GM12878 (cell line): ENCODE measurements around the gene NOL12. TPM values are rescaled to one million over a fixed set of nuclear protein-coding genes. Genes with fewer than 3 reads are reported as not detected.

Source experiments
- ATAC-seq: fragments of 200-7000 bp; cut with Tn5 transposase; 3 replicates; pipeline ENCODE4 v1.9.1; 2020; ENCODE audit warnings: mild to moderate bottlenecking, moderate library complexity
- BruUV-seq: library from RNA; stranded (reverse); fragments of 400-500 nt; replicated peaks from 2 replicates; lab custom pipeline; 2021; lab: Mats Ljungman, UMichigan
- CTCF ChIA-PET: fragments of 300-600 bp; sonication (Branson Sonifier 250); formaldehyde crosslinking; extraction: SDS; loops from one replicate; lab custom pipeline; 2021; ENCODE audit warnings: inconsistent platforms; lab: Yijun Ruan, JAX
- POLR2A ChIA-PET: fragments of 350-600 bp; formaldehyde crosslinking; extraction: SDS; loops from one replicate; lab custom pipeline; 2021; ENCODE audit warnings: inconsistent platforms; lab: Charles Lee
- RAD21 ChIA-PET: fragments of 300-600 bp; sonication (Branson Sonifier 250); formaldehyde crosslinking; loops from one replicate; lab custom pipeline; 2023; ENCODE audit warnings: antibody characterized with exemption; ENCODE audit not compliant: unreplicated experiment; lab: Charles Lee
- SMC1A ChIA-PET: fragments of 300-600 bp; sonication (Branson Sonifier 250); formaldehyde crosslinking; loops from one replicate; lab custom pipeline; 2023; ENCODE audit not compliant: unreplicated experiment, uncharacterized antibody; lab: Charles Lee
- DNase-seq: peaks from one replicate; pipeline ENCODE4 v3.0.0-alpha.2; 2011; ENCODE audit warnings: low read depth, low spot score
- FAIRE-seq: peaks from 3 replicates; lab custom pipeline; 2011; peaks lifted over from hg19 to GRCh38; lab: Jason Lieb, UNC
- H2AFZ ChIP-seq: 2 replicates; pipeline ENCODE4 v1.6.0; 2011; ENCODE audit warnings: low read depth, low read length, control low read depth; ENCODE audit not compliant: control insufficient read depth
- H3K27ac ChIP-seq: 2 replicates; pipeline ENCODE4 v1.5.1; 2011; ENCODE audit warnings: control low read depth; ENCODE audit not compliant: control insufficient read depth, insufficient read depth
- H3K27me3 ChIP-seq, 2 experiments: replicated peaks in 1 of 2; 2 replicates each; pipeline versions ENCODE4 v1.6.0 to v1.6.1; 2011; ENCODE audit warnings: low read length in 1 of 2; ENCODE audit not compliant: control insufficient read depth in 2 of 2, insufficient read depth in 2 of 2
- H3K36me3 ChIP-seq, 2 experiments: 2 replicates each; pipeline ENCODE4 v1.5.1; 2011; ENCODE audit warnings: low read length in 1 of 2; ENCODE audit not compliant: control insufficient read depth in 2 of 2, insufficient read depth in 2 of 2
- H3K4me1 ChIP-seq: 2 replicates; pipeline ENCODE4 v1.6.1; 2011; ENCODE audit warnings: mild to moderate bottlenecking, low read length, moderate library complexity, mixed read lengths; ENCODE audit not compliant: control insufficient read depth, insufficient read depth
- H3K4me2 ChIP-seq: 2 replicates; pipeline ENCODE4 v1.6.0; 2011; ENCODE audit warnings: control low read depth; ENCODE audit not compliant: control insufficient read depth, insufficient read depth
- H3K4me3 ChIP-seq: fragments of 200-600 bp; sonication (generic); 2 replicates; pipeline ENCODE4 v1.5.1; 2016
- H3K79me2 ChIP-seq: 2 replicates; pipeline ENCODE4 v1.6.0; 2011; ENCODE audit warnings: low read length; ENCODE audit not compliant: control insufficient read depth, insufficient read depth
- H3K9ac ChIP-seq: 2 replicates; pipeline ENCODE4 v1.8.0; 2011; ENCODE audit warnings: low read length, control low read depth, mixed read lengths; ENCODE audit not compliant: control insufficient read depth, insufficient read depth
- H3K9me3 ChIP-seq: replicated peaks from 3 replicates; pipeline ENCODE4 v1.5.1; 2011; ENCODE audit warnings: mild to moderate bottlenecking, low read length; ENCODE audit not compliant: control insufficient read depth, insufficient read depth
- H4K20me1 ChIP-seq: 2 replicates; pipeline ENCODE4 v1.6.0; 2011; ENCODE audit not compliant: control insufficient read depth, insufficient read depth
- CHD4 ChIP-seq: fragments of 200-600 bp; sonication (generic); IDR thresholded peaks from 2 replicates; pipeline ENCODE4 v1.6.1; 2016; ENCODE audit warnings: mild to moderate bottlenecking
- EP300 ChIP-seq, 2 experiments: fragments of 150-350 bp in 1 of 2; IDR thresholded peaks; 2 replicates each; pipeline ENCODE4 v1.6.1; 2011 to 2012; ENCODE audit warnings: low read depth in 2 of 2, low read length in 2 of 2, borderline replicate concordance in 1 of 2, improper control_type of control experiment in 1 of 2, inconsistent platforms in 1 of 2; ENCODE audit not compliant: control insufficient read depth in 1 of 2
- PAX5 ChIP-seq: IDR thresholded peaks from 2 replicates; pipeline ENCODE4 v1.6.1; 2011; ENCODE audit warnings: low read depth, low read length, borderline replicate concordance
- PKNOX1 ChIP-seq: fragments of 450-650 bp; IDR thresholded peaks from 2 replicates; pipeline ENCODE4 v1.6.1; 2016; ENCODE audit warnings: mild to moderate bottlenecking
- RBBP5 ChIP-seq: fragments of 200-600 bp; sonication (generic); conservative IDR thresholded peaks from 2 replicates; pipeline ENCODE4 v1.6.1; 2016
- SREBF2 ChIP-seq: IDR thresholded peaks from 2 replicates; pipeline ENCODE4 v1.6.1; 2012; ENCODE audit warnings: mild to moderate bottlenecking, low read length
- YBX1 ChIP-seq: fragments of 450-650 bp; IDR thresholded peaks from 2 replicates; pipeline ENCODE4 v1.6.1; 2016; ENCODE audit warnings: antibody characterized with exemption
- WGBS: methylation state at CpG from one replicate; pipeline ENCODE4 v1.1.6; 2016; ENCODE audit warnings: low lambda C conversion rate; ENCODE audit not compliant: insufficient replicate concordance, insufficient coverage; ENCODE audit errors: missing lambda C conversion rate; 5-methylcytosine and 5-hydroxymethylcytosine counted together
- in situ Hi-C: fragments of 300-500 bp; cut with MboI; formaldehyde crosslinking; loops from 9 replicates; pipeline ENCODE4 v1.14.3; 2018; ENCODE audit warnings: mixed read lengths
- intact Hi-C: fragments of 100-400 bp; cut with micrococcal nuclease; formaldehyde crosslinking; loops from one replicate; pipeline ENCODE4 v1.14.2; 2022; ENCODE audit not compliant: unreplicated experiment
- polyA plus RNA-seq, 11 experiments: library from polyadenylated mRNA; depleted of rRNA in 4 of 11; unstranded in 6 of 11; stranded (reverse) in 5 of 11; fragments of >200 nt; fragmentation: Nextera tagmentation in 4 of 11; fragmentation: Illumina TruSeq in 1 of 11; extraction: Ambion mirVana in 4 of 11; extraction: Trizol in 1 of 11; gene quantifications; 1 replicate in 1 of 11; 2 replicates in 10 of 11; pipeline versions ENCODE4 v1.2.1 to v1.2.3, GENCODE V29; 2011 to 2016; ENCODE audit warnings: inconsistent platforms in 2 of 11, missing spikeins in 2 of 11, low read depth in 1 of 11
- total RNA-seq, 4 experiments: library from RNA; depleted of rRNA in 3 of 4; stranded (reverse); fragments of >200 nt in 3 of 4; fragmentation: Illumina TruSeq in 1 of 4; extraction: Trizol in 1 of 4; gene quantifications; 2 replicates each; pipeline versions ENCODE4 v1.2.1 to v1.2.3, GENCODE V29; 2013 to 2021

The NOL12 gene
- total and polyA plus RNA-seq, 10 of the 15 experiments (the other 5 are each of a cell fraction or from before 2014, with no cell fraction given) = 3.3 to 69.4 (median 41.1) TPM

GRCh38 chr22:37741312-37741795, 55.2 kb downstream of the NOL12 start:
- Histone ChIP-seq H3K4me1 (peaks cover 4% of the 10 kb centered on the region), H3K27me3 (no peaks in the 10 kb centered on the region), H3K4me3 (no peak overlapping the region), H3K27ac (no peak overlapping the region), H4K20me1 (no peaks in the 10 kb centered on the region), H3K4me2 (no peak overlapping the region), H3K79me2 (peaks cover 4% of the 10 kb centered on the region), H3K36me3 (no peaks in the 10 kb centered on the region; a peak in 1 of 4 replicates), H3K9ac (no peak overlapping the region), H3K9me3 (no peaks in the 10 kb centered on the region), H2AFZ (no peak overlapping the region)
- ChIA-PET SMC1A (no interaction called here), CTCF (no interaction called here), RAD21 (no interaction called here), POLR2A (interaction anchor here (0.6 kb wide), 1 partner anchor 27 kb away, joined by 3 read pairs; no protein-coding TSS in a partner anchor)
- in situ Hi-C loops (no loop called here), intact Hi-C loops (no loop called here)
- no TSS peak for BruUV-seq
- 68% methylated on average over 9 of the region's 9 CpGs for WGBS
- no peak for DNase-seq
- no peak for FAIRE-seq
- TF ChIP-seq CHD4 (no peak), EP300 (IDR thresholded peaks at IDR 0.05; ENCODE audit: borderline replicate concordance in 1 of 2, control insufficient read depth in 1 of 2, low read depth in 2 of 2, low read length in 2 of 2) (no peak), PKNOX1 (no peak), RBBP5 (no peak), YBX1 (no peak), PAX5 (no peak), SREBF2 (no peak)
- ATAC-seq = no peak
